HL-60 (cell line): Measurements from ENCODE around the gene MYORG.
A peak's percentile ranks its signal among the peaks of the same experiment; 100 is the strongest.

ENCODE experiments used
- DNase-seq, 2 experiments: peaks; one replicate each; pipeline ENCODE4 v3.0.0-alpha.2; 2010 to 2020; ENCODE audit warnings: low read depth in 1 of 2, low spot score in 1 of 2
- H3K27ac ChIP-seq: fragments of 250-450 bp; sonication (Bioruptor Pico); replicated peaks from 2 replicates; pipeline ENCODE4 v1.5.1; 2020; ENCODE audit warnings: mild to moderate bottlenecking, moderate library complexity
- H3K27me3 ChIP-seq: fragments of 250-450 bp; sonication (Bioruptor Pico); 2 replicates; pipeline ENCODE4 v1.5.1; 2021; ENCODE audit warnings: mild to moderate bottlenecking, moderate library complexity; ENCODE audit not compliant: insufficient read depth, poor library complexity, severe bottlenecking
- H3K4me3 ChIP-seq: replicated peaks from 2 replicates; pipeline ENCODE4 v1.5.1; 2011; ENCODE audit warnings: mild to moderate bottlenecking, control low read depth, low read length; ENCODE audit not compliant: insufficient read depth
- CTCF ChIP-seq: IDR thresholded peaks from one replicate; pipeline ENCODE4 v1.5.1; 2011; ENCODE audit warnings: low read length, control low read depth, inconsistent platforms; ENCODE audit not compliant: insufficient read depth
- GABPA ChIP-seq: IDR thresholded peaks from 2 replicates; pipeline ENCODE4 v1.6.1; 2012; ENCODE audit warnings: low read depth
- POLR2AphosphoS5 ChIP-seq: IDR thresholded peaks from 2 replicates; pipeline ENCODE4 v1.6.1; 2012; ENCODE audit warnings: low read depth
- SPI1 ChIP-seq: IDR thresholded peaks from 2 replicates; pipeline ENCODE4 v1.6.1; 2012; ENCODE audit warnings: low read depth, mild to moderate bottlenecking, borderline replicate concordance
- TF ChIP-seq, protein P1 (sequence below): IDR thresholded peaks from 2 replicates; pipeline ENCODE4 v1.6.1; 2012; ENCODE audit warnings: low read depth; ENCODE audit not compliant: insufficient replicate concordance

MYORG gene

DNA sequence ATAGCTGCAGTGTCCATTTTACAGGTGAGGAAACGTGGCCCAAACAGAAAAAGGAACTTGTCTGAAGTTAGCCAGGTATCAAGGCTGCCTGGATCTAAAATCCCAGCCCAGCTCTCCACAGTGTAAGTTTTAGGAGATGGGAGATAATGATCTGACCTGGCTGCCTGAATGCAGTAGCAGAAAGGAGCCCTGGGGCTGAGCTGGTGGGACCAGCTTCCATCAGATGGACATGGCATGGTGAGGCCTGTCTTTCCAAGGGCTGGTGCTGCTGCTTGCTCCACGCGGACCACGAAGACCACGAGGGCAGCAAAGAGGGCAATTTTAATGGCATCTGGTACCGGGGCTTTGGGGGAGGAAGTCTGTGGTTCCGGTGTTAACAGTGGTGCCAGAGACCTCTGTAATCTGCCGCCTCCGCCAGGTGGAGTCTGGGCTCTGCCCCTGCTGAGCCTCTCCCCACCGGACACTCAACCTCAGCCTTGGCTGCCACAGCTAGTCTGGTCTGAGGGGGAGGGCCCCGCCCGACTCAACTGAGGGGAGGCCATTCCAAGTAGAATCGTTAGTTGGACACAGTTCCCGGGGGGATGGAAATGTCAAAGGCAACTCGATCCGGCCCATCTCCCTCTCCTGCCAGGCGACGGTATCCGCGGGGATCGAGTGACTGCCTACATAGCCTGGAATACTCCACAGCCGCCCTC is 650 bp downstream of the MYORG start:
- Histone ChIP-seq H3K27ac (no peak overlapping the region), H3K27me3 (peaks cover 3% of the 10 kb centered on the region), H3K4me3 (peak overlapping the region; percentile 74)
- peak in 1 of 2 experiments; percentile 43 for DNase-seq
- TF ChIP-seq CTCF (peak; percentile 12), GABPA (no peak)

- Histone ChIP-seq H3K27ac (no peak overlapping the region), H3K27me3 (no peaks in the 10 kb centered on the region), H3K4me3 (no peak overlapping the region)
- TF ChIP-seq GABPA: no peak
- TF ChIP-seq CTCF: no peak
- TF ChIP-seq POLR2AphosphoS5: no peak
- TF ChIP-seq, protein P1, sequence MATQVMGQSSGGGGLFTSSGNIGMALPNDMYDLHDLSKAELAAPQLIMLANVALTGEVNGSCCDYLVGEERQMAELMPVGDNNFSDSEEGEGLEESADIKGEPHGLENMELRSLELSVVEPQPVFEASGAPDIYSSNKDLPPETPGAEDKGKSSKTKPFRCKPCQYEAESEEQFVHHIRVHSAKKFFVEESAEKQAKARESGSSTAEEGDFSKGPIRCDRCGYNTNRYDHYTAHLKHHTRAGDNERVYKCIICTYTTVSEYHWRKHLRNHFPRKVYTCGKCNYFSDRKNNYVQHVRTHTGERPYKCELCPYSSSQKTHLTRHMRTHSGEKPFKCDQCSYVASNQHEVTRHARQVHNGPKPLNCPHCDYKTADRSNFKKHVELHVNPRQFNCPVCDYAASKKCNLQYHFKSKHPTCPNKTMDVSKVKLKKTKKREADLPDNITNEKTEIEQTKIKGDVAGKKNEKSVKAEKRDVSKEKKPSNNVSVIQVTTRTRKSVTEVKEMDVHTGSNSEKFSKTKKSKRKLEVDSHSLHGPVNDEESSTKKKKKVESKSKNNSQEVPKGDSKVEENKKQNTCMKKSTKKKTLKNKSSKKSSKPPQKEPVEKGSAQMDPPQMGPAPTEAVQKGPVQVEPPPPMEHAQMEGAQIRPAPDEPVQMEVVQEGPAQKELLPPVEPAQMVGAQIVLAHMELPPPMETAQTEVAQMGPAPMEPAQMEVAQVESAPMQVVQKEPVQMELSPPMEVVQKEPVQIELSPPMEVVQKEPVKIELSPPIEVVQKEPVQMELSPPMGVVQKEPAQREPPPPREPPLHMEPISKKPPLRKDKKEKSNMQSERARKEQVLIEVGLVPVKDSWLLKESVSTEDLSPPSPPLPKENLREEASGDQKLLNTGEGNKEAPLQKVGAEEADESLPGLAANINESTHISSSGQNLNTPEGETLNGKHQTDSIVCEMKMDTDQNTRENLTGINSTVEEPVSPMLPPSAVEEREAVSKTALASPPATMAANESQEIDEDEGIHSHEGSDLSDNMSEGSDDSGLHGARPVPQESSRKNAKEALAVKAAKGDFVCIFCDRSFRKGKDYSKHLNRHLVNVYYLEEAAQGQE: no peak
- TF ChIP-seq SPI1: no peak
- DNase-seq: no peak
These were observed 1.7 kb downstream of the MYORG start for GRCh38 chr9:34374905-34375552.

- Histone ChIP-seq H3K27me3 (no peaks in the 10 kb centered on the region), H3K4me3 (no peak overlapping the region), H3K27ac (no peak overlapping the region)
- TF ChIP-seq POLR2AphosphoS5 (no peak), GABPA (no peak), SPI1 (no peak), CTCF (no peak)
- TF ChIP-seq, protein P1: no peak
- no peak for DNase-seq
These were observed 2.4 kb downstream of the MYORG start for GRCh38 chr9:34374339-34374738.
